ENCODE measurements around the gene SBNO1.

DNA sequence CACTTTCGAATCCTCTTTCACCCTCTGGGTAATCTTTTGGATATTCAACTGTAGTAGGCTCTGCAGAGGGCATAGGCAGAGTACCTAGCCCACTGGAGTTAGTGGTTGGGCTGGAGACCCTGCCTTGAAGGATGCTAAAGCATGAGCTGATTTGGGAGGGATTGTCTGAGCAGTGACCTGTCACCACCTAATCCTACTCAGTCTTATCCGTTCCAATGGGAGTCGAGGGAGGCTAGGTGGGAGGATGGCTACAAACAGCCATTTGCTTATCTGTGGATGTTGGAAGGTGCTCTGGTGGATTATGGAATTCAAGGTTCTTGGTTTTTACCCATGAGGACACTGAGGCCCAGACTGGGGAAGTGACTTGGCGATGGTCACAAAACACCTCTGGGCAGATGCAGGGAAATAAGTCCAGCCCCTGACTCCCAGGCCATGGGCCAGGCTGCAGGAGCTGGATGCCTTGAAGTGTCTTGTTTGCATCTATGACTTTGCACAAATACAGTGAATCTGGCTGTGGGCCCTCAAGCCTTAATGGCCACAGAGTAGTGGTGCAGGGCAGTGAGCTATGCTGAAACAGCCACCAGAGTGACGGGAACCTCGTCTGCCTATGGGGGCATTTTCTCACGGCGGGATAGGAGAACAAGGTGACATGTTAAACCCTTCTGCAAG lies 23.0 kb upstream of the SBNO1 start:
- TF ChIP-seq EZH2 (IDR thresholded peaks at IDR 0.05; ENCODE audit: borderline replicate concordance, low read length), result no peak
- TF ChIP-seq, protein P1, sequence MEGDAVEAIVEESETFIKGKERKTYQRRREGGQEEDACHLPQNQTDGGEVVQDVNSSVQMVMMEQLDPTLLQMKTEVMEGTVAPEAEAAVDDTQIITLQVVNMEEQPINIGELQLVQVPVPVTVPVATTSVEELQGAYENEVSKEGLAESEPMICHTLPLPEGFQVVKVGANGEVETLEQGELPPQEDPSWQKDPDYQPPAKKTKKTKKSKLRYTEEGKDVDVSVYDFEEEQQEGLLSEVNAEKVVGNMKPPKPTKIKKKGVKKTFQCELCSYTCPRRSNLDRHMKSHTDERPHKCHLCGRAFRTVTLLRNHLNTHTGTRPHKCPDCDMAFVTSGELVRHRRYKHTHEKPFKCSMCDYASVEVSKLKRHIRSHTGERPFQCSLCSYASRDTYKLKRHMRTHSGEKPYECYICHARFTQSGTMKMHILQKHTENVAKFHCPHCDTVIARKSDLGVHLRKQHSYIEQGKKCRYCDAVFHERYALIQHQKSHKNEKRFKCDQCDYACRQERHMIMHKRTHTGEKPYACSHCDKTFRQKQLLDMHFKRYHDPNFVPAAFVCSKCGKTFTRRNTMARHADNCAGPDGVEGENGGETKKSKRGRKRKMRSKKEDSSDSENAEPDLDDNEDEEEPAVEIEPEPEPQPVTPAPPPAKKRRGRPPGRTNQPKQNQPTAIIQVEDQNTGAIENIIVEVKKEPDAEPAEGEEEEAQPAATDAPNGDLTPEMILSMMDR (IDR thresholded peaks at IDR 0.05; ENCODE audit: low read length), result no peak

Data from OCI-LY1 (cell line).